Neural cell (in vitro differentiated cells): ENCODE results near the gene CLEC2B. TPM values are rescaled to one million over a fixed set of nuclear protein-coding genes. Genes with fewer than 3 reads are reported as not detected.

ENCODE experiments used
- H2AFZ ChIP-seq: fragments of 200-600, 300-800 bp; sonication (generic), shearing (Covaris generic); 2 replicates; pipeline ENCODE4 v1.6.0; 2014; ENCODE audit warnings: low read depth, mild to moderate bottlenecking, antibody characterized with exemption, low read length, moderate library complexity
- H3F3A ChIP-seq: fragments of 200-600 bp; shearing (Covaris generic); 2 replicates; pipeline ENCODE4 v1.6.1; 2016; ENCODE audit warnings: mild to moderate bottlenecking, moderate library complexity, mixed read lengths, antibody characterized with exemption, low read length; ENCODE audit not compliant: insufficient read depth, poor library complexity, severe bottlenecking
- H3K27ac ChIP-seq: fragments of 200-600, 300-800 bp; sonication (generic), shearing (Covaris generic); 2 replicates; pipeline ENCODE4 v1.5.1; 2014; ENCODE audit warnings: mild to moderate bottlenecking, low read length, moderate library complexity
- H3K27me3 ChIP-seq: fragments of 300-800, 200-600 bp; sonication (generic), shearing (Covaris generic); 2 replicates; pipeline ENCODE4 v1.6.0; 2014; ENCODE audit warnings: mild to moderate bottlenecking, low read depth, low read length, moderate library complexity; ENCODE audit not compliant: insufficient read depth
- H3K36me3 ChIP-seq: fragments of 300-800, 200-600 bp; sonication (generic), shearing (Covaris generic); 2 replicates; pipeline ENCODE4 v1.5.1; 2014; ENCODE audit warnings: mild to moderate bottlenecking, antibody characterized with exemption, low read length, moderate library complexity; ENCODE audit not compliant: insufficient read depth
- H3K4me2 ChIP-seq: fragments of 300-800, 200-600 bp; sonication (generic), shearing (Covaris generic); 2 replicates; pipeline ENCODE4 v1.6.0; 2014; ENCODE audit warnings: mild to moderate bottlenecking, low read length
- H3K4me3 ChIP-seq: fragments of 300-800, 200-600 bp; sonication (generic), shearing (Covaris generic); 2 replicates; pipeline ENCODE4 v1.5.1; 2014; ENCODE audit warnings: mild to moderate bottlenecking, low read length, moderate library complexity
- H3K79me2 ChIP-seq: fragments of 200-600 bp; shearing (Covaris generic); replicated peaks from 2 replicates; pipeline ENCODE4 v1.6.0; 2014; ENCODE audit warnings: mild to moderate bottlenecking, low read length, moderate library complexity; ENCODE audit not compliant: insufficient read depth
- H3K9ac ChIP-seq: fragments of 300-800, 200-600 bp; sonication (generic), shearing (Covaris generic); 2 replicates; pipeline ENCODE4 v1.6.1; 2016; ENCODE audit warnings: mild to moderate bottlenecking, low read length, mixed read lengths
- H3K9me2 ChIP-seq: fragments of 200-600 bp; shearing (Covaris generic); 2 replicates; pipeline ENCODE4 v1.6.1; 2016; ENCODE audit warnings: mild to moderate bottlenecking, low read length, mixed read lengths; ENCODE audit not compliant: insufficient read depth
- H3K9me3 ChIP-seq: fragments of 200-600, 300-800 bp; sonication (generic), shearing (Covaris generic); 2 replicates; pipeline ENCODE4 v1.6.1; 2016; ENCODE audit warnings: mild to moderate bottlenecking, mixed run types, low read length, moderate library complexity, mixed read lengths
- H4K20me1 ChIP-seq: fragments of 200-600 bp; shearing (Covaris generic); 2 replicates; pipeline ENCODE4 v1.6.1; 2016; ENCODE audit warnings: mild to moderate bottlenecking, mixed run types; ENCODE audit not compliant: insufficient read depth
- EP300 ChIP-seq: fragments of 450-650 bp; conservative IDR thresholded peaks from 2 replicates; pipeline ENCODE4 v1.6.1; 2014; ENCODE audit warnings: antibody characterized with exemption, mild to moderate bottlenecking, moderate library complexity; ENCODE audit not compliant: poor library complexity, severe bottlenecking
- EZH2 ChIP-seq: fragments of 200-600, 300-800 bp; shearing (Covaris generic), sonication (generic); IDR thresholded peaks from 2 replicates; pipeline ENCODE4 v1.6.1; 2014; ENCODE audit warnings: antibody characterized with exemption, low read length, borderline replicate concordance, mild to moderate bottlenecking; ENCODE audit not compliant: insufficient read depth, poor library complexity, severe bottlenecking
- MXI1 ChIP-seq: fragments of 450-650 bp; conservative IDR thresholded peaks from 2 replicates; pipeline ENCODE4 v1.6.1; 2014; ENCODE audit warnings: antibody characterized with exemption, mild to moderate bottlenecking; ENCODE audit not compliant: poor library complexity, severe bottlenecking
- POLR2AphosphoS5 ChIP-seq: IDR thresholded peaks from 2 replicates; pipeline ENCODE4 v1.6.1; 2012
- RAD21 ChIP-seq: fragments of 450-650 bp; conservative IDR thresholded peaks from 2 replicates; pipeline ENCODE4 v1.6.1; 2014; ENCODE audit warnings: antibody characterized with exemption, mild to moderate bottlenecking, moderate library complexity
- SMC3 ChIP-seq: fragments of 450-650 bp; conservative IDR thresholded peaks from 2 replicates; pipeline ENCODE4 v1.6.1; 2014; ENCODE audit warnings: antibody characterized with exemption, mild to moderate bottlenecking, moderate library complexity; ENCODE audit not compliant: poor library complexity
- TAF1 ChIP-seq: IDR thresholded peaks from 2 replicates; pipeline ENCODE4 v1.6.1; 2012; ENCODE audit warnings: low read depth
- polyA plus RNA-seq: library from polyadenylated mRNA; depleted of rRNA; stranded (reverse); fragments of >200 nt; gene quantifications from 2 replicates; pipeline ENCODE4 v1.2.3, GENCODE V29; 2014
- TF ChIP-seq, protein P1 (sequence below): IDR thresholded peaks from 2 replicates; pipeline ENCODE4 v1.6.1; 2012; ENCODE audit warnings: borderline replicate concordance
- TF ChIP-seq, protein P2 (sequence below): fragments of 450-650 bp; IDR thresholded peaks from 2 replicates; pipeline ENCODE4 v1.5.1; 2014; ENCODE audit warnings: antibody characterized with exemption, mild to moderate bottlenecking, moderate library complexity; ENCODE audit not compliant: poor library complexity, severe bottlenecking

The CLEC2B gene
- polyA plus RNA-seq, 1 donor from 2014 or later = 0.17 TPM

DNA sequence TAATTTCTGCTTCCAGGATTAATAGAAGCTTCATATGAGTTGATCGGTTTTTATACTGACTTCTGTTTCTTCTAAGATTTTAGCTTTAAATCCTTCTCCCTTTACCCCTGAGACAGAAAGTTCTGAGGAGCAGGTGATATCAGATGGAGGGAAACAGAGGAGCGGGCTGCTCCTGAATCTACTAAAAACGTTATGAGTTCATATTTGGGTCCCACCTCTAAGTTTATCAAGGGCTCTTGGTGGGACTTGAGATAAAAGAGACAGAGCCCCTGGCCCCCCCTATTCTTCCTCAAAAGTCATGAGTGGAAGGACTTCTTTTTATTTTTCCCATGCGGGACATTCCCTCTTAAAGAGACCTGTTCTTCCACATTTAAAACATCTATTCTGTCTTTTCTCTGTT lies 39.2 kb upstream of the CLEC2B start:
- peak overlapping the region; percentile 85 for H3K27ac ChIP-seq
- peaks cover 5% of the 10 kb centered on the region for H3K79me2 ChIP-seq
- peak overlapping the region; percentile 63 for H3K4me3 ChIP-seq
- H3F3A ChIP-seq = no peaks in the 10 kb centered on the region
- TF ChIP-seq, protein P1, sequence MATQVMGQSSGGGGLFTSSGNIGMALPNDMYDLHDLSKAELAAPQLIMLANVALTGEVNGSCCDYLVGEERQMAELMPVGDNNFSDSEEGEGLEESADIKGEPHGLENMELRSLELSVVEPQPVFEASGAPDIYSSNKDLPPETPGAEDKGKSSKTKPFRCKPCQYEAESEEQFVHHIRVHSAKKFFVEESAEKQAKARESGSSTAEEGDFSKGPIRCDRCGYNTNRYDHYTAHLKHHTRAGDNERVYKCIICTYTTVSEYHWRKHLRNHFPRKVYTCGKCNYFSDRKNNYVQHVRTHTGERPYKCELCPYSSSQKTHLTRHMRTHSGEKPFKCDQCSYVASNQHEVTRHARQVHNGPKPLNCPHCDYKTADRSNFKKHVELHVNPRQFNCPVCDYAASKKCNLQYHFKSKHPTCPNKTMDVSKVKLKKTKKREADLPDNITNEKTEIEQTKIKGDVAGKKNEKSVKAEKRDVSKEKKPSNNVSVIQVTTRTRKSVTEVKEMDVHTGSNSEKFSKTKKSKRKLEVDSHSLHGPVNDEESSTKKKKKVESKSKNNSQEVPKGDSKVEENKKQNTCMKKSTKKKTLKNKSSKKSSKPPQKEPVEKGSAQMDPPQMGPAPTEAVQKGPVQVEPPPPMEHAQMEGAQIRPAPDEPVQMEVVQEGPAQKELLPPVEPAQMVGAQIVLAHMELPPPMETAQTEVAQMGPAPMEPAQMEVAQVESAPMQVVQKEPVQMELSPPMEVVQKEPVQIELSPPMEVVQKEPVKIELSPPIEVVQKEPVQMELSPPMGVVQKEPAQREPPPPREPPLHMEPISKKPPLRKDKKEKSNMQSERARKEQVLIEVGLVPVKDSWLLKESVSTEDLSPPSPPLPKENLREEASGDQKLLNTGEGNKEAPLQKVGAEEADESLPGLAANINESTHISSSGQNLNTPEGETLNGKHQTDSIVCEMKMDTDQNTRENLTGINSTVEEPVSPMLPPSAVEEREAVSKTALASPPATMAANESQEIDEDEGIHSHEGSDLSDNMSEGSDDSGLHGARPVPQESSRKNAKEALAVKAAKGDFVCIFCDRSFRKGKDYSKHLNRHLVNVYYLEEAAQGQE = no peak
- TF ChIP-seq MXI1 (no peak), TAF1 (no peak), EZH2 (no peak), EP300 (no peak), SMC3 (no peak), RAD21 (no peak), POLR2AphosphoS5 (no peak)
- TF ChIP-seq, protein P2, sequence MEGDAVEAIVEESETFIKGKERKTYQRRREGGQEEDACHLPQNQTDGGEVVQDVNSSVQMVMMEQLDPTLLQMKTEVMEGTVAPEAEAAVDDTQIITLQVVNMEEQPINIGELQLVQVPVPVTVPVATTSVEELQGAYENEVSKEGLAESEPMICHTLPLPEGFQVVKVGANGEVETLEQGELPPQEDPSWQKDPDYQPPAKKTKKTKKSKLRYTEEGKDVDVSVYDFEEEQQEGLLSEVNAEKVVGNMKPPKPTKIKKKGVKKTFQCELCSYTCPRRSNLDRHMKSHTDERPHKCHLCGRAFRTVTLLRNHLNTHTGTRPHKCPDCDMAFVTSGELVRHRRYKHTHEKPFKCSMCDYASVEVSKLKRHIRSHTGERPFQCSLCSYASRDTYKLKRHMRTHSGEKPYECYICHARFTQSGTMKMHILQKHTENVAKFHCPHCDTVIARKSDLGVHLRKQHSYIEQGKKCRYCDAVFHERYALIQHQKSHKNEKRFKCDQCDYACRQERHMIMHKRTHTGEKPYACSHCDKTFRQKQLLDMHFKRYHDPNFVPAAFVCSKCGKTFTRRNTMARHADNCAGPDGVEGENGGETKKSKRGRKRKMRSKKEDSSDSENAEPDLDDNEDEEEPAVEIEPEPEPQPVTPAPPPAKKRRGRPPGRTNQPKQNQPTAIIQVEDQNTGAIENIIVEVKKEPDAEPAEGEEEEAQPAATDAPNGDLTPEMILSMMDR = no peak
- no peak overlapping the region for H3K4me2 ChIP-seq
- no peaks in the 10 kb centered on the region for H3K9me3 ChIP-seq
- no peak overlapping the region for H2AFZ ChIP-seq
- H3K27me3 ChIP-seq = no peaks in the 10 kb centered on the region
- no peak overlapping the region for H3K9ac ChIP-seq
- H3K9me2 ChIP-seq = no peaks in the 10 kb centered on the region
- H4K20me1 ChIP-seq = no peaks in the 10 kb centered on the region
- no peaks in the 10 kb centered on the region for H3K36me3 ChIP-seq

DNA sequence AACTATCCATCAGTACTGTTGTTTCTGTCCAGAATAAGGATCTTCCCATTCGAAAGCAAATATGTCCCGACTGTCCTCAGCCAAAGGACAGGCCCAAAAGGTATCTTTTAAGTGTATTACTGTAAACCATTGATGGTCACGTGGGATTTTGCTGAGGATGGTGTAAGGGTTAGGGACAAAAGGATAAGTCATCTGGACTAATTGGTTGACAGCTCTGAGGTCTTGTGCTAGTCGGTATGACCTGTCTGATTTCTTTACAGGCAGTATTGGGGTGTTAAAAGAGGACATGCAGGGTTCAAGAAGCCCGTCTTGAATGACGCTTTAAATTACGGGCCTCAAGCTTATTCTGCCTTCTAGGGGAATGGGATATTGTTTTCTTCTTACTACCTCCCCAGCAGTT lies 38.6 kb upstream of the CLEC2B start:
- Histone ChIP-seq H3K27ac (no peak overlapping the region), H3K4me2 (no peak overlapping the region), H3K36me3 (no peaks in the 10 kb centered on the region), H3K79me2 (peaks cover 5% of the 10 kb centered on the region), H3K27me3 (no peaks in the 10 kb centered on the region), H3K4me3 (peak overlapping the region; percentile 63), H3K9ac (no peak overlapping the region), H2AFZ (no peak overlapping the region), H3K9me3 (no peaks in the 10 kb centered on the region), H3F3A (no peaks in the 10 kb centered on the region), H3K9me2 (no peaks in the 10 kb centered on the region), H4K20me1 (no peaks in the 10 kb centered on the region)
- TF ChIP-seq, protein P2 = no peak
- TF ChIP-seq, protein P1 = no peak
